ENCODE results near the gene ZNF630. TPM values are rescaled to one million over a fixed set of nuclear protein-coding genes. Genes with fewer than 3 reads are reported as not detected.

ZNF630 gene
- total RNA-seq, 1 experiment from 2014 or later: 4.4 TPM

- Histone ChIP-seq H4K20me1 (ENCODE audit: low read length) (no peaks in the 10 kb centered on the region), H3K9me2 (replicated peaks; ENCODE audit: low read length) (no peaks in the 10 kb centered on the region), H3K4me3 (ENCODE audit: low read length) (no peak overlapping the region), H3K79me2 (ENCODE audit: low read length) (peaks cover 9% of the 10 kb centered on the region; the same call in 1 of the 2 replicates), H3K27me3 (ENCODE audit: low read length) (no peaks in the 10 kb centered on the region), H3F3A (ENCODE audit: low read length, unreplicated experiment) (no peaks in the 10 kb centered on the region), H3K9me3 (ENCODE audit: low read length) (no peaks in the 10 kb centered on the region), H3K4me1 (ENCODE audit: insufficient read depth, low read length) (peaks cover 5% of the 10 kb centered on the region), H3K9ac (ENCODE audit: low read length) (no peak overlapping the region), H2AFZ (ENCODE audit: low read length) (no peak overlapping the region), H3K27ac (ENCODE audit: low read length) (no peak overlapping the region), H3K36me3 (ENCODE audit: low read depth, low read length) (peaks cover 4% of the 10 kb centered on the region; the same call in 1 of the 2 replicates), H3K4me2 (ENCODE audit: low read length) (no peak overlapping the region)
- ChIA-PET POLR2A (ENCODE audit: unreplicated experiment) (no interaction called here), CTCF (no interaction called here)
- ATAC-seq (no peak), DNase-seq (no peak)
- TF ChIP-seq CTCF (conservative IDR thresholded peaks at IDR 0.05; ENCODE audit: low read depth, low read length) (no peak), EZH2phosphoT487 (IDR thresholded peaks at IDR 0.05; ENCODE audit: borderline replicate concordance, low read length) (no peak), EZH2 (IDR thresholded peaks at IDR 0.05; ENCODE audit: low read length, unreplicated experiment) (no peak)
- intact Hi-C loops (cut with micrococcal nuclease): no loop called here
- BruUV-seq (replicated peaks): no TSS peak
Measured at GRCh38 chrX:48068096-48068887, 3.1 kb downstream of the ZNF630 start.

GRCh38 chrX:48064261-48064660 lies 7.2 kb downstream of the ZNF630 start:
- intact Hi-C loops (cut with micrococcal nuclease): no loop called here
- no peaks in the 10 kb centered on the region for H3K79me2 ChIP-seq (ENCODE audit: low read length)
- no peaks in the 10 kb centered on the region for H3F3A ChIP-seq (ENCODE audit: low read length, unreplicated experiment)
- no peaks in the 10 kb centered on the region for H3K4me1 ChIP-seq (ENCODE audit: insufficient read depth, low read length)
- H3K4me3 ChIP-seq (ENCODE audit: low read length): no peak overlapping the region
- ATAC-seq (no peak), DNase-seq (peak; percentile 6)
- no peak overlapping the region for H3K4me2 ChIP-seq (ENCODE audit: low read length)
- H3K36me3 ChIP-seq (ENCODE audit: low read depth, low read length): peaks cover 36% of the 10 kb centered on the region
- H3K9me3 ChIP-seq (ENCODE audit: low read length): 0 out of 2 replicates have a peak, but pooled peaks cover 3% of the 10 kb centered on the region
- no TSS peak for BruUV-seq (replicated peaks)
- ChIA-PET CTCF (no interaction called here), POLR2A (ENCODE audit: unreplicated experiment) (no interaction called here)
- no peaks in the 10 kb centered on the region for H3K27me3 ChIP-seq (ENCODE audit: low read length)
- no peak overlapping the region for H2AFZ ChIP-seq (ENCODE audit: low read length)
- H3K9me2 ChIP-seq (replicated peaks; ENCODE audit: low read length): no peaks in the 10 kb centered on the region
- no peaks in the 10 kb centered on the region for H4K20me1 ChIP-seq (ENCODE audit: low read length)
- TF ChIP-seq EZH2phosphoT487 (IDR thresholded peaks at IDR 0.05; ENCODE audit: borderline replicate concordance, low read length) (no peak), CTCF (conservative IDR thresholded peaks at IDR 0.05; ENCODE audit: low read depth, low read length) (no peak), EZH2 (IDR thresholded peaks at IDR 0.05; ENCODE audit: low read length, unreplicated experiment) (no peak)
- no peak overlapping the region for H3K9ac ChIP-seq (ENCODE audit: low read length)
- no peak overlapping the region for H3K27ac ChIP-seq (ENCODE audit: low read length)

- no peak overlapping the region for H3K9ac ChIP-seq (ENCODE audit: low read length)
- no peaks in the 10 kb centered on the region for H3K79me2 ChIP-seq (ENCODE audit: low read length)
- no peak overlapping the region for H3K4me3 ChIP-seq (ENCODE audit: low read length)
- ATAC-seq (no peak), DNase-seq (no peak)
- H2AFZ ChIP-seq (ENCODE audit: low read length): no peak overlapping the region
- BruUV-seq (replicated peaks): TSS peak; percentile 12
- H3K9me3 ChIP-seq (ENCODE audit: low read length): 0 out of 2 replicates have a peak, but pooled peaks cover 3% of the 10 kb centered on the region
- peaks cover 44% of the 10 kb centered on the region for H3K36me3 ChIP-seq (ENCODE audit: low read depth, low read length)
- POLR2A ChIA-PET (ENCODE audit: unreplicated experiment): no interaction called here
- CTCF ChIA-PET: no interaction called here
- TF ChIP-seq EZH2phosphoT487 (IDR thresholded peaks at IDR 0.05; ENCODE audit: borderline replicate concordance, low read length) (no peak), CTCF (conservative IDR thresholded peaks at IDR 0.05; ENCODE audit: low read depth, low read length) (no peak), EZH2 (IDR thresholded peaks at IDR 0.05; ENCODE audit: low read length, unreplicated experiment) (no peak)
- no peaks in the 10 kb centered on the region for H3K4me1 ChIP-seq (ENCODE audit: insufficient read depth, low read length)
- no peaks in the 10 kb centered on the region for H4K20me1 ChIP-seq (ENCODE audit: low read length)
- H3F3A ChIP-seq (ENCODE audit: low read length, unreplicated experiment): no peaks in the 10 kb centered on the region
- no peaks in the 10 kb centered on the region for H3K27me3 ChIP-seq (ENCODE audit: low read length)
- H3K27ac ChIP-seq (ENCODE audit: low read length): no peak overlapping the region
- H3K4me2 ChIP-seq (ENCODE audit: low read length): no peak overlapping the region
- intact Hi-C loops (cut with micrococcal nuclease): no loop called here
- no peaks in the 10 kb centered on the region for H3K9me2 ChIP-seq (replicated peaks; ENCODE audit: low read length)
Measured at GRCh38 chrX:48059296-48059639, 12.2 kb downstream of the ZNF630 start.

Data from PC-3 (cell line).